H1 (cell line): Measurements from ENCODE around the gene IPO9. TPM values are rescaled to one million over a fixed set of nuclear protein-coding genes. Genes with fewer than 3 reads are reported as not detected.

ENCODE experiments used
- CTCF ChIA-PET: fragments of 300-600 bp; sonication (Branson Sonifier 250); formaldehyde crosslinking; loops from one replicate; lab custom pipeline; 2021; ENCODE audit not compliant: partially characterized antibody; lab: Charles Lee
- POLR2A ChIA-PET: fragments of 300-600 bp; sonication (Branson Sonifier 250); formaldehyde crosslinking; loops from one replicate; lab custom pipeline; 2021; ENCODE audit warnings: inconsistent platforms; ENCODE audit not compliant: partially characterized antibody; lab: Charles Lee
- DNase-seq, 2 experiments: peaks; one replicate each; pipeline versions ENCODE4 v3.0.0 to v3.0.0-alpha.2; 2010 to 2022; ENCODE audit warnings: low spot score in 2 of 2, low read depth in 1 of 2, mixed read lengths in 1 of 2
- FAIRE-seq: peaks from 2 replicates; lab custom pipeline; 2011; peaks lifted over from hg19 to GRCh38; lab: Jason Lieb, UNC
- H2AFZ ChIP-seq: 2 replicates; pipeline ENCODE4 v1.8.1; 2012; ENCODE audit warnings: low read length, inconsistent platforms
- H2AK5ac ChIP-seq: 2 replicates; pipeline ENCODE4 v1.6.1; 2013; ENCODE audit warnings: low read depth, low read length
- H2BK120ac ChIP-seq: replicated peaks from 2 replicates; pipeline ENCODE3; 2013; ENCODE audit warnings: low read depth, low read length, inconsistent platforms
- H2BK12ac ChIP-seq: 2 replicates; pipeline ENCODE4 v1.6.1; 2013; ENCODE audit warnings: low read depth, low read length
- H2BK15ac ChIP-seq: 2 replicates; pipeline ENCODE4 v1.6.1; 2013; ENCODE audit warnings: low read length
- H2BK20ac ChIP-seq: 2 replicates; pipeline ENCODE4 v1.6.1; 2013; ENCODE audit warnings: low read length
- H2BK5ac ChIP-seq: 2 replicates; pipeline ENCODE4 v1.6.1; 2013; ENCODE audit warnings: low read depth, low read length
- H3K14ac ChIP-seq: 2 replicates; pipeline ENCODE4 v1.6.1; 2013; ENCODE audit warnings: inconsistent platforms; ENCODE audit not compliant: insufficient read length
- H3K18ac ChIP-seq: 2 replicates; pipeline ENCODE4 v1.6.1; 2013; ENCODE audit warnings: low read length; ENCODE audit errors: extremely low read depth
- H3K23ac ChIP-seq: 2 replicates; pipeline ENCODE4 v1.6.1; 2013; ENCODE audit warnings: inconsistent platforms; ENCODE audit not compliant: insufficient read length
- H3K23me2 ChIP-seq: 2 replicates; pipeline ENCODE4 v1.6.1; 2013; ENCODE audit warnings: low read depth, low read length
- H3K27ac ChIP-seq: 2 replicates; pipeline ENCODE4 v1.6.1; 2011; ENCODE audit warnings: low read depth, low read length, inconsistent platforms
- H3K27me3 ChIP-seq, 4 experiments: replicated peaks in 1 of 4; 1 replicate in 1 of 4; 2 replicates in 3 of 4; pipeline versions ENCODE4 v1.6.1 to v1.8.1; 2011 to 2013; ENCODE audit warnings: low read length in 3 of 4, mild to moderate bottlenecking in 3 of 4, inconsistent platforms in 2 of 4, mixed read lengths in 2 of 4, moderate library complexity in 1 of 4; ENCODE audit not compliant: control insufficient read depth in 3 of 4, insufficient read depth in 3 of 4; ENCODE audit errors: extremely low read depth in 1 of 4
- H3K36me3 ChIP-seq, 4 experiments: 2 replicates each; pipeline versions ENCODE4 v1.6.1 to v1.8.1; 2011 to 2013; ENCODE audit warnings: mild to moderate bottlenecking in 4 of 4, low read length in 3 of 4, moderate library complexity in 2 of 4, control low read depth in 1 of 4, inconsistent platforms in 1 of 4; ENCODE audit not compliant: insufficient read depth in 4 of 4, control insufficient read depth in 2 of 4
- H3K4ac ChIP-seq: replicated peaks from 2 replicates; pipeline ENCODE3; 2013; ENCODE audit warnings: low read length, low read depth, mixed read lengths, inconsistent platforms; ENCODE audit not compliant: insufficient read length
- H3K4me1 ChIP-seq, 4 experiments: replicated peaks in 1 of 4; 1 replicate in 1 of 4; 2 replicates in 3 of 4; pipeline versions ENCODE4 v1.6.1 to v1.8.1; 2011 to 2013; ENCODE audit warnings: low read length in 3 of 4, inconsistent platforms in 2 of 4, mixed read lengths in 1 of 4; ENCODE audit not compliant: insufficient read depth in 4 of 4, control insufficient read depth in 3 of 4
- H3K4me2 ChIP-seq, 2 experiments: 2 replicates each; pipeline versions ENCODE4 v1.6.1 to v1.8.1; 2011 to 2013; ENCODE audit warnings: low read depth in 2 of 2, low read length in 2 of 2, control low read depth in 1 of 2, inconsistent platforms in 1 of 2, mild to moderate bottlenecking in 1 of 2; ENCODE audit not compliant: insufficient read depth in 1 of 2
- H3K4me3 ChIP-seq, 4 experiments: fragments of 200-600, 300-600 bp in 1 of 4; sonication (generic), shearing (Covaris generic), sonication (Bioruptor Twin) in 1 of 4; 2 replicates each; pipeline versions ENCODE4 v1.5.1 to v1.8.1; 2011 to 2016; ENCODE audit warnings: low read length in 4 of 4, low read depth in 3 of 4, control low read depth in 2 of 4, inconsistent platforms in 2 of 4, mild to moderate bottlenecking in 2 of 4, mixed read lengths in 1 of 4, moderate library complexity in 1 of 4; ENCODE audit not compliant: insufficient read depth in 2 of 4; ENCODE audit errors: extremely low read depth in 1 of 4
- H3K56ac ChIP-seq: replicated peaks from 2 replicates; pipeline ENCODE3; 2013; ENCODE audit warnings: low read depth, mild to moderate bottlenecking, mixed read lengths, low read length, inconsistent platforms; ENCODE audit not compliant: insufficient read length
- H3K79me1 ChIP-seq: 2 replicates; pipeline ENCODE4 v1.6.1; 2013; ENCODE audit warnings: low read depth, low read length, control low read depth
- H3K79me2 ChIP-seq, 2 experiments: 2 replicates each; pipeline versions ENCODE4 v1.6.1 to v1.8.1; 2012 to 2013; ENCODE audit warnings: low read length in 2 of 2, mild to moderate bottlenecking in 2 of 2, inconsistent platforms in 1 of 2; ENCODE audit not compliant: insufficient read depth in 2 of 2, control insufficient read depth in 1 of 2
- H3K9ac ChIP-seq, 4 experiments: replicated peaks in 1 of 4; 1 replicate in 1 of 4; 2 replicates in 3 of 4; pipeline versions ENCODE4 v1.6.1 to v1.8.1; 2011 to 2013; ENCODE audit warnings: low read depth in 3 of 4, low read length in 3 of 4, control low read depth in 2 of 4, mild to moderate bottlenecking in 2 of 4, moderate library complexity in 2 of 4, inconsistent platforms in 1 of 4; ENCODE audit errors: extremely low read depth in 1 of 4
- H3K9me3 ChIP-seq, 2 experiments: 2 replicates each; pipeline versions ENCODE4 v1.6.1 to v1.8.1; 2012 to 2013; ENCODE audit warnings: mild to moderate bottlenecking in 2 of 2, moderate library complexity in 2 of 2, control low read depth in 1 of 2, inconsistent platforms in 1 of 2, low read depth in 1 of 2, low read length in 1 of 2, mixed read lengths in 1 of 2; ENCODE audit not compliant: insufficient read depth in 2 of 2
- H4K20me1 ChIP-seq, 2 experiments: replicated peaks in 1 of 2; 2 replicates each; pipeline versions ENCODE3 to v1.8.1; 2011 to 2013; ENCODE audit warnings: inconsistent platforms in 2 of 2, low read length in 2 of 2, mild to moderate bottlenecking in 1 of 2; ENCODE audit not compliant: insufficient read depth in 2 of 2, control insufficient read depth in 1 of 2
- H4K5ac ChIP-seq: 2 replicates; pipeline ENCODE4 v1.6.1; 2013; ENCODE audit warnings: low read length, low read depth, mixed read lengths, inconsistent platforms; ENCODE audit not compliant: insufficient read length
- H4K8ac ChIP-seq: 2 replicates; pipeline ENCODE4 v1.8.0; 2013; ENCODE audit warnings: mild to moderate bottlenecking, moderate library complexity, low read length, inconsistent platforms; ENCODE audit not compliant: insufficient read depth; ENCODE audit errors: extremely low read depth
- H4K91ac ChIP-seq: replicated peaks from 2 replicates; pipeline ENCODE3; 2013; ENCODE audit warnings: low read length, mixed read lengths, inconsistent platforms; ENCODE audit not compliant: insufficient read length
- ATF2 ChIP-seq: IDR thresholded peaks from 2 replicates; pipeline ENCODE4 v1.6.1; 2012; ENCODE audit warnings: low read length, inconsistent platforms
- ATF3 ChIP-seq: IDR thresholded peaks from 2 replicates; pipeline ENCODE4 v1.6.1; 2011; ENCODE audit warnings: low read depth, mild to moderate bottlenecking, low read length; ENCODE audit not compliant: insufficient read depth
- BCL11A ChIP-seq, 2 experiments: IDR thresholded peaks; one replicate each; pipeline ENCODE4 v1.6.1; 2011; ENCODE audit warnings: low read depth in 2 of 2, low read length in 2 of 2, mild to moderate bottlenecking in 2 of 2
- HDAC2 ChIP-seq, 2 experiments: fragments of 300-600 bp in 1 of 2; sonication (generic) in 1 of 2; IDR thresholded peaks; 2 replicates each; pipeline ENCODE4 v1.6.1; 2011 to 2012; ENCODE audit warnings: low read depth in 2 of 2, low read length in 2 of 2, mild to moderate bottlenecking in 2 of 2, moderate library complexity in 2 of 2, borderline replicate concordance in 1 of 2, inconsistent platforms in 1 of 2
- JUN ChIP-seq: IDR thresholded peaks from 2 replicates; pipeline ENCODE4 v1.6.1; 2011; ENCODE audit warnings: low read depth, mild to moderate bottlenecking, improper control_type of control experiment, low read length
- NANOG ChIP-seq: IDR thresholded peaks from 2 replicates; pipeline ENCODE4 v1.6.1; 2011; ENCODE audit warnings: low read length, low read depth, mild to moderate bottlenecking, inconsistent platforms; ENCODE audit not compliant: insufficient read depth, poor library complexity, severe bottlenecking
- POLR2A ChIP-seq, 2 experiments: IDR thresholded peaks; 1 replicate in 1 of 2; 2 replicates in 1 of 2; pipeline ENCODE4 v1.6.1; 2011; ENCODE audit warnings: low read depth in 2 of 2, low read length in 2 of 2, mild to moderate bottlenecking in 2 of 2; ENCODE audit errors: control extremely low read depth in 1 of 2
- TCF12 ChIP-seq: IDR thresholded peaks from 2 replicates; pipeline ENCODE4 v1.6.1; 2011; ENCODE audit warnings: low read depth, mild to moderate bottlenecking, low read length
- ZNF274 ChIP-seq: IDR thresholded peaks from 2 replicates; pipeline ENCODE4 v1.7.0; 2012; ENCODE audit warnings: low read length, borderline replicate concordance; ENCODE audit errors: extremely low read depth
- WGBS, 2 experiments: shearing (Covaris generic) in 1 of 2; methylation state at CpG; one replicate each; pipeline versions ENCODE4 v1.1.6 to v1.1.7; 2013 to 2015; ENCODE audit warnings: low lambda C conversion rate in 2 of 2, mixed read lengths in 2 of 2, inconsistent platforms in 1 of 2, low coverage in 1 of 2, missing lambda C conversion rate in 1 of 2; ENCODE audit not compliant: insufficient replicate concordance in 2 of 2, insufficient coverage in 1 of 2, insufficient read length in 1 of 2; ENCODE audit errors: extremely low coverage in 1 of 2, missing lambda C conversion rate in 1 of 2; 5-methylcytosine and 5-hydroxymethylcytosine counted together
- polyA plus RNA-seq, 7 experiments: library from polyadenylated mRNA; depleted of rRNA in 3 of 7; stranded (reverse) in 5 of 7; unstranded in 2 of 7; fragments of >200 nt in 5 of 7; fragments of 200-250 nt in 2 of 7; gene quantifications; 1 replicate in 5 of 7; 2 replicates in 1 of 7; 4 replicates in 1 of 7; pipeline versions ENCODE4 v1.2.1 to v1.2.3, GENCODE V29; 2011 to 2013; ENCODE audit warnings: missing spikeins in 2 of 7, mixed read lengths in 2 of 7
- total RNA-seq: library from RNA; stranded (reverse); fragmentation: NEBNext Ultra II Directional; extraction: Animal tissue kit (Norgen Biotek cat#: 25700); gene quantifications from 2 replicates; pipeline ENCODE4 v1.2.1, GENCODE V29; 2021

The IPO9 gene
- total and polyA plus RNA-seq, 2 of the 8 experiments (the other 6 are each of a cell fraction or from before 2014, with no cell fraction given): 61.0 to 122 TPM

- Histone ChIP-seq H3K36me3 (peaks cover 0 to 5% (median 2%) of the 10 kb centered on the region in 4 experiments; a peak in 4 of 8 replicates), H2BK120ac (no peak overlapping the region), H3K4me1 (peaks cover 0 to 4% (median 2%) of the 10 kb centered on the region in 4 experiments; a peak in 5 of 7 replicates), H3K14ac (no peak overlapping the region), H3K27me3 (no peaks in the 10 kb centered on the region), H3K23ac (no peak overlapping the region), H3K4ac (no peak overlapping the region), H4K8ac (no peak overlapping the region), H3K4me2 (no peak overlapping the region), H4K5ac (no peak overlapping the region), H3K23me2 (no peaks in the 10 kb centered on the region), H2BK12ac (no peak overlapping the region), H3K4me3 (no peak overlapping the region), H3K18ac (no peak overlapping the region), H2AFZ (no peak overlapping the region), H3K56ac (no peak overlapping the region), H4K20me1 (peaks cover 0 to 2% of the 10 kb centered on the region in 2 experiments), H2BK20ac (no peak overlapping the region), H2BK5ac (no peak overlapping the region; the same call in 1 of the 2 replicates), H2AK5ac (no peak overlapping the region), H2BK15ac (no peak overlapping the region), H3K9ac (no peak overlapping the region), H4K91ac (no peak overlapping the region), H3K79me1 (no peaks in the 10 kb centered on the region), H3K79me2 (no peaks in the 10 kb centered on the region), H3K9me3 (no peaks in the 10 kb centered on the region), H3K27ac (no peak overlapping the region)
- WGBS, 2 experiments: 85% methylated on average over 6 of the region's 6 CpGs; no CpG with 5 or more reads in 1 of the 2 experiments
- FAIRE-seq (no peak), DNase-seq (no peak)
- CTCF ChIA-PET: interaction anchor here (0.6 to 12.3 kb wide), 17 partner anchors 12 to 367 kb away, joined by 3 to 244 read pairs (median 4); partner anchors contain the start of genes LMOD1 and SHISA4
- POLR2A ChIA-PET: interaction anchor here (0.6 to 8.1 kb wide), 28 partner anchors 9 to 420 kb away, joined by 3 to 117 read pairs (median 4); partner anchors contain the start of genes LMOD1, RNPEP and SHISA4
- TF ChIP-seq JUN: no peak
- no peak for TF ChIP-seq ATF2
- TF ChIP-seq ATF3: no peak
- no peak for TF ChIP-seq NANOG
- TF ChIP-seq HDAC2 (IDR thresholded peaks at IDR 0.05; ENCODE audit: borderline replicate concordance in 1 of 2, low read depth in 2 of 2, low read length in 2 of 2): no peak
- TF ChIP-seq ZNF274: no peak
- no peak; a peak in 1 of 3 replicates for TF ChIP-seq POLR2A (IDR thresholded peaks at IDR 0.05; ENCODE audit: control extremely low read depth in 1 of 2, low read depth in 2 of 2, low read length in 2 of 2)
- TF ChIP-seq BCL11A (IDR thresholded peaks at IDR 0.05; ENCODE audit: low read depth in 2 of 2, low read length in 2 of 2): no peak
- TF ChIP-seq TCF12: no peak
Measured at GRCh38 chr1:201880928-201881571, 52.1 kb downstream of the IPO9 start.
